A673 (cell line): ENCODE results near the gene CNTLN.

ENCODE experiments used
- CTCF ChIP-seq: fragments of 300-800, 200-600 bp; sonication (generic); conservative IDR thresholded peaks from 2 replicates; pipeline ENCODE4 v1.5.1; 2017; ENCODE audit warnings: low read depth, mild to moderate bottlenecking, antibody characterized with exemption, low read length, moderate library complexity, mixed read lengths
- EZH2 ChIP-seq: fragments of 200-600 bp; sonication (generic); IDR thresholded peaks from 2 replicates; pipeline ENCODE4 v1.6.1; 2017; ENCODE audit warnings: borderline replicate concordance, low read depth, mild to moderate bottlenecking, mixed read lengths, antibody characterized with exemption, low read length; ENCODE audit not compliant: poor library complexity, severe bottlenecking

GRCh38 chr9:17328331-17328730 is 193.5 kb downstream of the CNTLN start:
- TF ChIP-seq CTCF (no peak), EZH2 (no peak)
